CD14-positive monocyte (primary cell): ENCODE results near the gene SCUBE3. TPM values are rescaled to one million over a fixed set of nuclear protein-coding genes. Genes with fewer than 3 reads are reported as not detected.

ENCODE experiments used
- DNase-seq, 3 donors: peaks; one replicate each; pipeline ENCODE4 v3.0.0-alpha.2; 2011 to 2022
- H2AFZ ChIP-seq: 2 replicates; pipeline ENCODE4 v1.6.0; 2012; ENCODE audit warnings: mild to moderate bottlenecking, low read depth, low read length, inconsistent platforms; ENCODE audit not compliant: insufficient read depth, poor library complexity, severe bottlenecking
- H3K27ac ChIP-seq, 2 donors: 1 replicate in 1 of 2; 2 replicates in 1 of 2; pipeline ENCODE4 v1.5.1; 2012 to 2013; ENCODE audit warnings: low read length in 2 of 2, control low read depth in 1 of 2, inconsistent platforms in 1 of 2, low read depth in 1 of 2, mild to moderate bottlenecking in 1 of 2
- H3K27me3 ChIP-seq, 2 donors: one replicate each; pipeline versions ENCODE4 v1.6.0 to v1.6.1; 2011 to 2013; ENCODE audit warnings: low read length in 2 of 2; ENCODE audit not compliant: control insufficient read depth in 2 of 2, insufficient read depth in 2 of 2
- H3K36me3 ChIP-seq, 2 donors: replicated peaks in 1 of 2; 1 replicate in 1 of 2; 2 replicates in 1 of 2; pipeline versions ENCODE4 v1.5.1 to v1.6.1; 2012 to 2013; ENCODE audit warnings: low read length in 2 of 2, control low read depth in 1 of 2, inconsistent platforms in 1 of 2, mild to moderate bottlenecking in 1 of 2; ENCODE audit not compliant: insufficient read depth in 2 of 2, control insufficient read depth in 1 of 2
- H3K4me1 ChIP-seq, 2 donors: 1 replicate in 1 of 2; 2 replicates in 1 of 2; pipeline versions ENCODE4 v1.5.1 to v1.6.1; 2012 to 2013; ENCODE audit warnings: low read length in 2 of 2, control low read depth in 1 of 2, inconsistent platforms in 1 of 2, mild to moderate bottlenecking in 1 of 2, moderate library complexity in 1 of 2; ENCODE audit not compliant: insufficient read depth in 2 of 2, control insufficient read depth in 1 of 2
- H3K4me2 ChIP-seq: replicated peaks from 2 replicates; pipeline ENCODE3; 2012; ENCODE audit warnings: low read length, moderate library complexity, mild to moderate bottlenecking; ENCODE audit not compliant: poor library complexity, severe bottlenecking; ENCODE audit errors: extremely low read depth
- H3K4me3 ChIP-seq, 3 experiments: fragments of 200-600 bp in 1 of 3; sonication (generic) in 1 of 3; replicated peaks in 1 of 3; 1 replicate in 2 of 3; 2 replicates in 1 of 3; pipeline ENCODE4 v1.5.1; 2011 to 2013; ENCODE audit warnings: low read length in 3 of 3, mild to moderate bottlenecking in 3 of 3, control low read depth in 2 of 3, low read depth in 2 of 3, inconsistent platforms in 1 of 3, moderate library complexity in 1 of 3
- H3K79me2 ChIP-seq: 2 replicates; pipeline ENCODE4 v1.6.0; 2012; ENCODE audit warnings: mild to moderate bottlenecking, control low read depth, inconsistent platforms, low read length, moderate library complexity; ENCODE audit not compliant: insufficient read depth
- H3K9ac ChIP-seq: 2 replicates; pipeline ENCODE4 v1.6.0; 2017; ENCODE audit warnings: low read length, mild to moderate bottlenecking; ENCODE audit not compliant: insufficient read depth, poor library complexity, severe bottlenecking
- H3K9me3 ChIP-seq, 2 donors: replicated peaks in 1 of 2; 1 replicate in 1 of 2; 2 replicates in 1 of 2; pipeline versions ENCODE4 v1.5.1 to v1.6.1; 2012 to 2013; ENCODE audit warnings: low read length in 2 of 2, control low read depth in 1 of 2; ENCODE audit not compliant: control insufficient read depth in 1 of 2, insufficient read depth in 1 of 2
- H4K20me1 ChIP-seq: 2 replicates; pipeline ENCODE4 v1.6.0; 2012; ENCODE audit warnings: mild to moderate bottlenecking, low read length, control low read depth, moderate library complexity; ENCODE audit not compliant: insufficient read depth
- H3K27ac Mint-ChIP-seq, 7 donors: one replicate each; pipeline ENCODE4 v1.8.0; 2020; ENCODE audit warnings: mild to moderate bottlenecking in 7 of 7, mixed read lengths in 7 of 7, moderate library complexity in 6 of 7, inconsistent platforms in 2 of 7
- H3K27me3 Mint-ChIP-seq, 3 donors: one replicate each; pipeline ENCODE4 v1.8.0; 2021 to 2022; ENCODE audit warnings: low read depth in 3 of 3, mild to moderate bottlenecking in 3 of 3, mixed read lengths in 3 of 3, moderate library complexity in 3 of 3, inconsistent platforms in 1 of 3
- H3K36me3 Mint-ChIP-seq, 2 donors: one replicate each; pipeline ENCODE4 v1.8.0; 2020; ENCODE audit warnings: mixed read lengths in 2 of 2, inconsistent platforms in 1 of 2, mild to moderate bottlenecking in 1 of 2
- H3K4me1 Mint-ChIP-seq: one replicate; pipeline ENCODE4 v1.8.0; 2020; ENCODE audit warnings: mild to moderate bottlenecking, mixed read lengths
- H3K4me3 Mint-ChIP-seq, 2 donors: one replicate each; pipeline ENCODE4 v1.8.0; 2020; ENCODE audit warnings: mild to moderate bottlenecking in 2 of 2, mixed read lengths in 2 of 2, moderate library complexity in 1 of 2
- H3K9me3 Mint-ChIP-seq, 7 donors: one replicate each; pipeline ENCODE4 v1.8.0; 2020 to 2022; ENCODE audit warnings: mixed read lengths in 7 of 7, mild to moderate bottlenecking in 6 of 7, moderate library complexity in 6 of 7, inconsistent platforms in 2 of 7
- CTCF ChIP-seq: fragments of 200-600 bp; IDR thresholded peaks from one replicate; pipeline ENCODE4 v1.8.0; 2022; ENCODE audit warnings: antibody characterized with exemption, mild to moderate bottlenecking
- WGBS: methylation state at CpG from one replicate; pipeline ENCODE4 v1.1.5; 2013; ENCODE audit warnings: missing lambda C conversion rate; ENCODE audit not compliant: insufficient coverage; 5-methylcytosine and 5-hydroxymethylcytosine counted together
- intact Hi-C, 2 donors: fragments of 100-400 bp; cut with micrococcal nuclease; formaldehyde crosslinking; loops; one replicate each; pipeline versions ENCODE4 v1.15.0 to v1.15.1; 2023
- polyA plus RNA-seq, 3 donors: library from polyadenylated mRNA; depleted of rRNA in 1 of 3; unstranded in 2 of 3; stranded (reverse) in 1 of 3; fragments of 300-500 nt in 2 of 3; fragments of >200 nt in 1 of 3; fragmentation: Illumina TruSeq in 2 of 3; gene quantifications; 1 replicate in 2 of 3; 2 replicates in 1 of 3; pipeline ENCODE4 v1.2.3, GENCODE V29; 2012 to 2021

Gene SCUBE3
- polyA plus RNA-seq, 3 donors, result not detected

- Mint-ChIP-seq H3K36me3 (no peaks in the 10 kb centered on the region), H3K27me3 (peaks cover 9 to 21% (median 11%) of the 10 kb centered on the region in 3 donors), H3K4me1 (no peaks in the 10 kb centered on the region), H3K4me3 (no peak overlapping the region), H3K9me3 (no peaks in the 10 kb centered on the region), H3K27ac (no peak overlapping the region)
- H3K27ac ChIP-seq, result no peak overlapping the region
- H3K4me3 ChIP-seq, result no peak overlapping the region
- no peaks in the 10 kb centered on the region for H3K9me3 ChIP-seq
- H2AFZ ChIP-seq, result no peak overlapping the region
- no peak for TF ChIP-seq CTCF
- H3K4me2 ChIP-seq, result no peak overlapping the region
- H3K36me3 ChIP-seq, result no peaks in the 10 kb centered on the region
- no peak overlapping the region for H3K9ac ChIP-seq
- DNase-seq, result no peak
- intact Hi-C loops, result no loop called here
- H3K79me2 ChIP-seq, result no peaks in the 10 kb centered on the region
- no peaks in the 10 kb centered on the region for H3K27me3 ChIP-seq
- no peaks in the 10 kb centered on the region for H4K20me1 ChIP-seq
- H3K4me1 ChIP-seq, result no peaks in the 10 kb centered on the region
- 100% methylated on average over 1 of the region's 11 CpGs for WGBS
Observed at GRCh38 chr6:35191889-35192288, 21.9 kb upstream of the SCUBE3 start.

- H3K27ac ChIP-seq, result no peak overlapping the region
Observed at GRCh38 chr6:35192301-35192860, 21.4 kb upstream of the SCUBE3 start.

More at GRCh38 chr6:35192301-35192860, 21.4 kb upstream of the SCUBE3 start:
- no peak overlapping the region for H3K4me3 Mint-ChIP-seq
- WGBS, result 75% methylated on average over 1 of the region's 9 CpGs
- Histone ChIP-seq H3K4me1 (no peaks in the 10 kb centered on the region), H3K4me2 (no peak overlapping the region), H3K9ac (no peak overlapping the region), H3K79me2 (no peaks in the 10 kb centered on the region), H4K20me1 (no peaks in the 10 kb centered on the region), H2AFZ (no peak overlapping the region), H3K36me3 (no peaks in the 10 kb centered on the region), H3K4me3 (no peak overlapping the region), H3K9me3 (no peaks in the 10 kb centered on the region), H3K27me3 (peaks cover 0 to under 1% of the 10 kb centered on the region in 2 donors)
- H3K27ac Mint-ChIP-seq, result peak overlapping the region in 1 of 7 donors; percentile 14
- intact Hi-C loops, result no loop called here
- no peak for TF ChIP-seq CTCF
- no peak for DNase-seq
- no peaks in the 10 kb centered on the region for H3K4me1 Mint-ChIP-seq
- peaks cover 8 to 24% (median 15%) of the 10 kb centered on the region in 3 donors for H3K27me3 Mint-ChIP-seq
- H3K9me3 Mint-ChIP-seq, result peaks cover 0 to 2% (median 0%) of the 10 kb centered on the region in 7 donors
- no peaks in the 10 kb centered on the region for H3K36me3 Mint-ChIP-seq
